ENCODE results near the gene FBLN7.

FBLN7 gene

GRCh38 chr2:112140899-112141625, 2.9 kb downstream of the FBLN7 start:
- DNase-seq (ENCODE audit: low spot score) = no peak
- FAIRE-seq = no peak

GRCh38 chr2:112141626-112142007, 3.4 kb downstream of the FBLN7 start:
- DNase-seq (ENCODE audit: low spot score) = no peak
- no peak for FAIRE-seq

- FAIRE-seq (no peak), DNase-seq (ENCODE audit: low spot score) (no peak)
Measured at GRCh38 chr2:112142525-112143078, 4.4 kb downstream of the FBLN7 start.

- no peak for DNase-seq (ENCODE audit: low spot score)
- no peak for FAIRE-seq
Measured at GRCh38 chr2:112143150-112143549, 5.0 kb downstream of the FBLN7 start.

GRCh38 chr2:112144966-112145365, 6.8 kb downstream of the FBLN7 start:
- no peak for FAIRE-seq
- DNase-seq (ENCODE audit: low spot score) = no peak

GRCh38 chr2:112147382-112148168, 9.4 kb downstream of the FBLN7 start:
- no peak for DNase-seq (ENCODE audit: low spot score)
- no peak for FAIRE-seq

GRCh38 chr2:112148477-112148876, 10.3 kb downstream of the FBLN7 start:
- DNase-seq (ENCODE audit: low spot score) (no peak), FAIRE-seq (no peak)

- DNase-seq (ENCODE audit: low spot score) = no peak
- FAIRE-seq = no peak
Measured at GRCh38 chr2:112149194-112149593, 11.0 kb downstream of the FBLN7 start.

- FAIRE-seq = no peak
Measured at GRCh38 chr2:112149866-112150435, 11.8 kb downstream of the FBLN7 start.

GRCh38 chr2:112150447-112150846, 12.3 kb downstream of the FBLN7 start:
- DNase-seq (ENCODE audit: low spot score) (peak; percentile 95), FAIRE-seq (peak; percentile 95)

More at GRCh38 chr2:112149866-112150435, 11.8 kb downstream of the FBLN7 start:
- DNase-seq (ENCODE audit: low spot score) = no peak

- no peak for DNase-seq (ENCODE audit: low spot score)
- FAIRE-seq = no peak
Measured at GRCh38 chr2:112150851-112151250, 12.7 kb downstream of the FBLN7 start.

- DNase-seq (ENCODE audit: low spot score) = no peak
- FAIRE-seq = no peak
Measured at GRCh38 chr2:112151271-112151670, 13.1 kb downstream of the FBLN7 start.

GRCh38 chr2:112151701-112152440, 13.7 kb downstream of the FBLN7 start:
- DNase-seq (ENCODE audit: low spot score) (no peak), FAIRE-seq (no peak)

- no peak for FAIRE-seq
- DNase-seq (ENCODE audit: low spot score) = no peak
Measured at GRCh38 chr2:112152476-112153178, 14.4 kb downstream of the FBLN7 start.

GRCh38 chr2:112153179-112153490, 14.9 kb downstream of the FBLN7 start:
- FAIRE-seq = no peak
- DNase-seq (ENCODE audit: low spot score) = no peak

GRCh38 chr2:112153501-112153900, 15.3 kb downstream of the FBLN7 start:
- no peak for DNase-seq (ENCODE audit: low spot score)
- FAIRE-seq = no peak

GRCh38 chr2:112154246-112155117, 16.3 kb downstream of the FBLN7 start:
- no peak for FAIRE-seq
- DNase-seq (ENCODE audit: low spot score) = no peak

GRCh38 chr2:112155331-112156151, 17.4 kb downstream of the FBLN7 start:
- no peak for FAIRE-seq
- no peak for DNase-seq (ENCODE audit: low spot score)
